Vagina (tissue), 2 donors: ENCODE results near the gene TMEM269. TPM values are rescaled to one million over a fixed set of nuclear protein-coding genes. Genes with fewer than 3 reads are reported as not detected.

Experiments used
- DNase-seq, 2 donors: peaks; one replicate each; pipeline ENCODE4 v3.0.0-alpha.2; 2017; ENCODE audit errors: extremely low spot score in 2 of 2
- H3K27ac ChIP-seq: fragments of 200-600 bp; sonication (generic); one replicate; pipeline ENCODE4 v1.5.1; 2019
- H3K27me3 ChIP-seq: fragments of 200-600 bp; sonication (generic); one replicate; pipeline ENCODE4 v1.5.1; 2019
- H3K36me3 ChIP-seq, 2 donors: fragments of 200-600 bp; sonication (generic); one replicate each; pipeline ENCODE4 v1.5.1; 2017 to 2019
- H3K4me1 ChIP-seq: fragments of 200-600 bp; sonication (generic); one replicate; pipeline ENCODE4 v1.5.1; 2019
- H3K4me3 ChIP-seq, 2 donors: fragments of 200-600 bp; sonication (generic); 1 replicate in 1 of 2; 2 replicates in 1 of 2; pipeline ENCODE4 v1.5.1; 2016 to 2019
- H3K9me3 ChIP-seq: fragments of 200-600 bp; sonication (generic); one replicate; pipeline ENCODE4 v1.5.1; 2019
- CTCF ChIP-seq, 3 experiments: fragments of 450-650 bp in 2 of 3; fragments of 200-600 bp in 1 of 3; sonication (generic) in 1 of 3; IDR thresholded peaks; one replicate each; pipeline ENCODE4 v1.5.1; 2017 to 2019; ENCODE audit warnings: antibody characterized with exemption in 3 of 3, mild to moderate bottlenecking in 2 of 3, moderate library complexity in 2 of 3
- POLR2A ChIP-seq, 2 donors: fragments of 450-650 bp; IDR thresholded peaks; one replicate each; pipeline ENCODE4 v1.6.1; 2017; ENCODE audit warnings: antibody characterized with exemption in 2 of 2, mild to moderate bottlenecking in 2 of 2, moderate library complexity in 2 of 2
- POLR2AphosphoS5 ChIP-seq, 2 donors: sonication (generic); formaldehyde crosslinking; IDR thresholded peaks; one replicate each; pipeline ENCODE4 v1.9.0; 2017; ENCODE audit warnings: antibody characterized with exemption in 2 of 2, mild to moderate bottlenecking in 2 of 2, low read depth in 1 of 2; ENCODE audit not compliant: insufficient read depth in 1 of 2
- intact Hi-C: fragments of 100-400 bp; cut with DNase I; formaldehyde crosslinking; loops from one replicate; pipeline ENCODE4 v1.15.1; 2023
- total RNA-seq: library from RNA; depleted of rRNA; stranded (reverse); fragments of >200 nt; gene quantifications from one replicate; pipeline ENCODE4 v1.2.3, GENCODE V29; 2016

The TMEM269 gene
- total RNA-seq, 1 donor from 2014 or later: not detected

GRCh38 chr1:42793824-42794223, 9.0 kb downstream of the TMEM269 start:
- peaks cover 4% of the 10 kb centered on the region for H3K4me1 ChIP-seq
- TF ChIP-seq POLR2AphosphoS5 (IDR thresholded peaks at IDR 0.05; ENCODE audit: insufficient read depth in 1 of 2, low read depth in 1 of 2): no peak
- no peaks in the 10 kb centered on the region for H3K27me3 ChIP-seq
- no peaks in the 10 kb centered on the region for H3K36me3 ChIP-seq
- no peak overlapping the region for H3K4me3 ChIP-seq
- intact Hi-C loops: no loop called here
- H3K9me3 ChIP-seq: no peaks in the 10 kb centered on the region
- no peak overlapping the region for H3K27ac ChIP-seq
- DNase-seq: no peak

- Histone ChIP-seq H3K4me1 (peaks cover 4% of the 10 kb centered on the region), H3K4me3 (no peak overlapping the region), H3K36me3 (no peaks in the 10 kb centered on the region), H3K9me3 (no peaks in the 10 kb centered on the region), H3K27ac (no peak overlapping the region), H3K27me3 (no peaks in the 10 kb centered on the region)
- no peak for DNase-seq
- intact Hi-C loops: no loop called here
- TF ChIP-seq POLR2A (IDR thresholded peaks at IDR 0.05) (no peak), POLR2AphosphoS5 (IDR thresholded peaks at IDR 0.05; ENCODE audit: insufficient read depth in 1 of 2, low read depth in 1 of 2) (no peak), CTCF (IDR thresholded peaks at IDR 0.05) (no peak)
Measured at GRCh38 chr1:42797414-42797813, 12.6 kb downstream of the TMEM269 start.

GRCh38 chr1:42797979-42798378, 13.2 kb downstream of the TMEM269 start:
- Histone ChIP-seq H3K4me3 (no peak overlapping the region), H3K4me1 (peaks cover 4% of the 10 kb centered on the region), H3K27me3 (no peaks in the 10 kb centered on the region), H3K9me3 (no peaks in the 10 kb centered on the region), H3K36me3 (no peaks in the 10 kb centered on the region), H3K27ac (no peak overlapping the region)
- no peak for DNase-seq
- intact Hi-C loops: no loop called here
- TF ChIP-seq POLR2AphosphoS5 (IDR thresholded peaks at IDR 0.05; ENCODE audit: insufficient read depth in 1 of 2, low read depth in 1 of 2) (no peak), POLR2A (IDR thresholded peaks at IDR 0.05) (no peak), CTCF (IDR thresholded peaks at IDR 0.05) (no peak)

GRCh38 chr1:42801832-42802473, 17.2 kb downstream of the TMEM269 start:
- no peak overlapping the region for H3K27ac ChIP-seq
- no peaks in the 10 kb centered on the region for H3K9me3 ChIP-seq
- H3K27me3 ChIP-seq: no peaks in the 10 kb centered on the region
- H3K36me3 ChIP-seq: peaks cover 0 to 4% of the 10 kb centered on the region in 2 donors
- no peak overlapping the region for H3K4me3 ChIP-seq
- no peak for DNase-seq
- TF ChIP-seq POLR2A (IDR thresholded peaks at IDR 0.05): no peak
- no peak for TF ChIP-seq POLR2AphosphoS5 (IDR thresholded peaks at IDR 0.05; ENCODE audit: insufficient read depth in 1 of 2, low read depth in 1 of 2)
- no peak for TF ChIP-seq CTCF (IDR thresholded peaks at IDR 0.05)
- H3K4me1 ChIP-seq: no peaks in the 10 kb centered on the region
- intact Hi-C loops: no loop called here

- Histone ChIP-seq H3K27ac (no peak overlapping the region), H3K4me3 (no peak overlapping the region), H3K9me3 (no peaks in the 10 kb centered on the region), H3K27me3 (no peaks in the 10 kb centered on the region), H3K36me3 (peaks cover 0 to 4% of the 10 kb centered on the region in 2 donors), H3K4me1 (no peaks in the 10 kb centered on the region)
- TF ChIP-seq POLR2AphosphoS5 (IDR thresholded peaks at IDR 0.05; ENCODE audit: insufficient read depth in 1 of 2, low read depth in 1 of 2) (no peak), POLR2A (IDR thresholded peaks at IDR 0.05) (no peak), CTCF (IDR thresholded peaks at IDR 0.05) (no peak)
- intact Hi-C loops: no loop called here
- DNase-seq: no peak
Measured at GRCh38 chr1:42806171-42806570, 21.4 kb downstream of the TMEM269 start.
